Measurements from ENCODE around the gene ELF3. TPM values are rescaled to one million over a fixed set of nuclear protein-coding genes. Genes with fewer than 3 reads are reported as not detected.

The ELF3 gene
- total RNA-seq, 1 donor: under 0.01 TPM

DNA sequence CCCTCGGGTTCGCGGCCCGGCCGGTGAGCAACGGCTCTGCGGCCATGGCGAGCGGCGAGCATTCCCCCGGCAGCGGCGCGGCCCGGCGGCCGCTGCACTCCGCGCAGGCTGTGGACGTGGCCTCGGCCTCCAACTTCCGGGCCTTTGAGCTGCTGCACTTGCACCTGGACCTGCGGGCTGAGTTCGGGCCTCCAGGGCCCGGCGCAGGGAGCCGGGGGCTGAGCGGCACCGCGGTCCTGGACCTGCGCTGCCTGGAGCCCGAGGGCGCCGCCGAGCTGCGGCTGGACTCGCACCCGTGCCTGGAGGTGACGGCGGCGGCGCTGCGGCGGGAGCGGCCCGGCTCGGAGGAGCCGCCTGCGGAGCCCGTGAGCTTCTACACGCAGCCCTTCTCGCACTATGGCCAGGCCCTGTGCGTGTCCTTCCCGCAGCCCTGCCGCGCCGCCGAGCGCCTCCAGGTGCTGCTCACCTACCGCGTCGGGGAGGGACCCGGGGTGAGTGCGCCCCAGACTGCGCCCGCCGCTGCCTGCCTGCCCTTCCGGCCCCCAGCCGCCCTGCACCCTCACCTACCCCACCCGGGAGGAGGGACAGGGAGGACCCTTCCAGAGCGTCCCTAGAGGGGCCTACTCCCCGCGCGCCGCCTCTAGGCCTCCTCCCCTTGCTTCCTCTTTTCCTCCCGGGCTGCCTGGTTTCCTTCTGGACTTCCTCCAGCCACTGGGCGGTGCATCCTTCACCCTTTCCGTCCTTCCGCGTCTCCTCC, 27.6 kb upstream of the ELF3 start, which contains the start of gene RNPEP:
Gene RNPEP, plus strand, starts transcription at position 26 of the 757 bp plus-strand sequence. Its CDS starts 19 bp downstream, at position 45.
- peak; percentile 98 for DNase-seq (ENCODE audit: insufficient read length, low spot score, missing footprints)
- Histone ChIP-seq H3K4me1 (ENCODE audit: insufficient read depth, low read length) (peaks cover 13% of the 10 kb centered on the region), H3K4me2 (ENCODE audit: insufficient read depth, low read length) (peak within 1 kb of the TSS; percentile 99), H2AFZ (ENCODE audit: low read length) (peak within 1 kb of the TSS; percentile 90), H3K27ac (ENCODE audit: low read depth, low read length) (peak within 1 kb of the TSS; percentile 49), H3K27me3 (ENCODE audit: insufficient read depth, low read length) (no peaks in the 10 kb centered on the region), H3K4me3 (ENCODE audit: insufficient read depth, low read length) (peak within 1 kb of the TSS; percentile 81), H4K20me1 (ENCODE audit: insufficient read depth, low read length) (peaks cover 20% of the 10 kb centered on the region), H3K9me3 (ENCODE audit: low read depth, low read length) (no peaks in the 10 kb centered on the region), H3K79me2 (ENCODE audit: insufficient read depth, low read length) (peaks cover 45% of the 10 kb centered on the region), H3K36me3 (ENCODE audit: insufficient read depth, low read length) (no peaks in the 10 kb centered on the region)
- TF ChIP-seq, protein P1, sequence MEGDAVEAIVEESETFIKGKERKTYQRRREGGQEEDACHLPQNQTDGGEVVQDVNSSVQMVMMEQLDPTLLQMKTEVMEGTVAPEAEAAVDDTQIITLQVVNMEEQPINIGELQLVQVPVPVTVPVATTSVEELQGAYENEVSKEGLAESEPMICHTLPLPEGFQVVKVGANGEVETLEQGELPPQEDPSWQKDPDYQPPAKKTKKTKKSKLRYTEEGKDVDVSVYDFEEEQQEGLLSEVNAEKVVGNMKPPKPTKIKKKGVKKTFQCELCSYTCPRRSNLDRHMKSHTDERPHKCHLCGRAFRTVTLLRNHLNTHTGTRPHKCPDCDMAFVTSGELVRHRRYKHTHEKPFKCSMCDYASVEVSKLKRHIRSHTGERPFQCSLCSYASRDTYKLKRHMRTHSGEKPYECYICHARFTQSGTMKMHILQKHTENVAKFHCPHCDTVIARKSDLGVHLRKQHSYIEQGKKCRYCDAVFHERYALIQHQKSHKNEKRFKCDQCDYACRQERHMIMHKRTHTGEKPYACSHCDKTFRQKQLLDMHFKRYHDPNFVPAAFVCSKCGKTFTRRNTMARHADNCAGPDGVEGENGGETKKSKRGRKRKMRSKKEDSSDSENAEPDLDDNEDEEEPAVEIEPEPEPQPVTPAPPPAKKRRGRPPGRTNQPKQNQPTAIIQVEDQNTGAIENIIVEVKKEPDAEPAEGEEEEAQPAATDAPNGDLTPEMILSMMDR (IDR thresholded peaks at IDR 0.05; ENCODE audit: extremely low read depth, low read depth, low read length): no peak

DNA sequence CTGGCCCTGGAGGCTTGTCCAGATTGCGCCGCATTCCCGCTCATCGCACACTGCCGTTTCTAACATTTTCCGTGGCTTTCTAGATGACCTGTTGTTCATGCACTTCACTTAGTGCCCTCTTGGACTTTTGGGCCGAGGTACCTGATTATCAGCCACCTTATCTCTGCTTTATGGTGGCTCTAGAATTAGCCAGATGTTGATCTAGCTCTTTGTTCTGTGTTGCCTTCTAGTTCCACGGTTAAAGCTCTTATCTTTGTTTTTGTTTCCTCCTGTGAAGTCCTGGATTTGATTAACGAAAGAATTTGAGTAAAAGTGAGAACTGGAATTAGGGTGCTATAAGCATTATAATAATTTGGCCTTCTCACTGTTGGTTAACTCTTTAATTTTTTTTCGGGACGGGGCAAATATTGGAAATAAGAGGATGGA, 27.0 kb upstream of the ELF3 start:
- Histone ChIP-seq H3K9me3 (ENCODE audit: low read depth, low read length) (no peaks in the 10 kb centered on the region), H3K4me3 (ENCODE audit: insufficient read depth, low read length) (peak overlapping the region; percentile 81), H3K4me1 (ENCODE audit: insufficient read depth, low read length) (peaks cover 13% of the 10 kb centered on the region), H3K36me3 (ENCODE audit: insufficient read depth, low read length) (no peaks in the 10 kb centered on the region), H3K79me2 (ENCODE audit: insufficient read depth, low read length) (peaks cover 47% of the 10 kb centered on the region), H3K27ac (ENCODE audit: low read depth, low read length) (peak overlapping the region; percentile 49), H4K20me1 (ENCODE audit: insufficient read depth, low read length) (peaks cover 21% of the 10 kb centered on the region), H3K27me3 (ENCODE audit: insufficient read depth, low read length) (no peaks in the 10 kb centered on the region), H3K4me2 (ENCODE audit: insufficient read depth, low read length) (peak overlapping the region; percentile 99), H2AFZ (ENCODE audit: low read length) (peak overlapping the region; percentile 89)
- DNase-seq (ENCODE audit: insufficient read length, low spot score, missing footprints): no peak
- TF ChIP-seq, protein P1 (IDR thresholded peaks at IDR 0.05; ENCODE audit: extremely low read depth, low read depth, low read length): no peak

DNA sequence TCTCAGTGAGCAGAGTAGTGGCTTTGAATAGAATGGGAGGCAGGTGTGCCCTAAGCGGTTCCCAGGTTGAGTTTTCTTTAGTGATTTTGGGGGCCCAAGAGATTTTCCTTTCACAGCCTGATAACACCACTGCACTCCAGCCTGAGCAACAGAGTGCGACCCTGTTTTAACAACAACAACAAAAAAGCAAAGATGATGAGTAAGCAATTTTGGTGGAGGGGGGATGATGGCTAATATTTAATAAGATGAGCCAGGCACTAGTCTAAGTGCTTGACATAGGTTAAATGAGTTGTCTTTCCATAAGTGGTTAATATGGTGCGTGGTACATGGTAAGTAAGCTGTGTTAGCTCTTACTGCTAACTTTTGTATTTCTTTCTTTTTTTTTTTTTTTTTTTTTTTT, 25.9 kb upstream of the ELF3 start:
- DNase-seq (ENCODE audit: insufficient read length, low spot score, missing footprints): no peak
- Histone ChIP-seq H3K27ac (ENCODE audit: low read depth, low read length) (no peak overlapping the region), H3K4me1 (ENCODE audit: insufficient read depth, low read length) (peaks cover 13% of the 10 kb centered on the region), H4K20me1 (ENCODE audit: insufficient read depth, low read length) (peaks cover 26% of the 10 kb centered on the region), H3K79me2 (ENCODE audit: insufficient read depth, low read length) (peaks cover 54% of the 10 kb centered on the region), H3K9me3 (ENCODE audit: low read depth, low read length) (no peaks in the 10 kb centered on the region), H2AFZ (ENCODE audit: low read length) (no peak overlapping the region), H3K4me3 (ENCODE audit: insufficient read depth, low read length) (no peak overlapping the region), H3K36me3 (ENCODE audit: insufficient read depth, low read length) (peaks cover 8% of the 10 kb centered on the region), H3K27me3 (ENCODE audit: insufficient read depth, low read length) (no peaks in the 10 kb centered on the region), H3K4me2 (ENCODE audit: insufficient read depth, low read length) (no peak overlapping the region)
- TF ChIP-seq, protein P1 (IDR thresholded peaks at IDR 0.05; ENCODE audit: extremely low read depth, low read depth, low read length): no peak

DNA sequence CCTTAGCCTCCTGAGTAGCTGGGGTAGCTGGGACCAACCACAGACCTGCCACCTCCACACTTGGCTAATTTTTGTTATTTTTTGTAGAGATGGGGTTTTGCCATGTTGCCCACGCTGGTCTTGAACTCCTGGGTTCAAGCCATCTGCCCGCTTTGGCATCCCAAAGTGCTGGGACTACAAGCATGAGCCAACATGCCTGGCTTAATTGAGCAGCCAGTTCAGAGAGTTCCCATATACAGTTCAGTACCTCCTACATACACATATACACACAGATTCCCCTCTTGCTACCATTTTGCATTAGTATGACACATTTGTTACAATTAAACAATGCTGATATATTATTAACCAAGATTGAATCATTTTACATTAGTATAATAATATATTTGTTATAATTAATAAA, 25.0 kb upstream of the ELF3 start:
- no peak overlapping the region for H3K4me2 ChIP-seq (ENCODE audit: insufficient read depth, low read length)
- no peak overlapping the region for H2AFZ ChIP-seq (ENCODE audit: low read length)
- H4K20me1 ChIP-seq (ENCODE audit: insufficient read depth, low read length): peaks cover 26% of the 10 kb centered on the region
- TF ChIP-seq, protein P1 (IDR thresholded peaks at IDR 0.05; ENCODE audit: extremely low read depth, low read depth, low read length): no peak
- H3K27me3 ChIP-seq (ENCODE audit: insufficient read depth, low read length): no peaks in the 10 kb centered on the region
- peaks cover 14% of the 10 kb centered on the region for H3K36me3 ChIP-seq (ENCODE audit: insufficient read depth, low read length)
- H3K27ac ChIP-seq (ENCODE audit: low read depth, low read length): no peak overlapping the region
- no peaks in the 10 kb centered on the region for H3K9me3 ChIP-seq (ENCODE audit: low read depth, low read length)
- DNase-seq (ENCODE audit: insufficient read length, low spot score, missing footprints): no peak
- H3K4me1 ChIP-seq (ENCODE audit: insufficient read depth, low read length): peaks cover 13% of the 10 kb centered on the region
- peaks cover 54% of the 10 kb centered on the region for H3K79me2 ChIP-seq (ENCODE audit: insufficient read depth, low read length)
- no peak overlapping the region for H3K4me3 ChIP-seq (ENCODE audit: insufficient read depth, low read length)
